Measurements from ENCODE around the gene ETFA.

DNA sequence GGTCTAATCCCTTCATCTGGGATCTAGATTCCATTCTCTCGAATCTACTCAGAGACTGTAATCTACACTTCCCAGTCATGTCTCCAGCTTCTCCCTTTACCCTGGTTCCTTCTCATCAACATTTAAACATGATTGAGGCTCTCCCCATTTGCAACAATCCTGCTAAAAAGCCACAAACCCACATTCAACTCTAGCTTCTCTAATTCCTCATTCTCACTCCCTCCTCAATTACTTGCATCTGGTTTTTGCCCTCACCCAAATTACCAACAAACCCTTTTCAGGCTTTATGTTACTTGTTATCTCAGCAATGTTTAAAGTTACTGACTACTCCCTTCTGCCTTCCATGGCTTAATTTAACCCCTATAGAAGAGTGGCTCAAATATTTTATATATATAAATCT, 11.5 kb downstream of the ETFA start:
- no peak for TF ChIP-seq MLX (CRISPR knock-in tag; IDR thresholded peaks at IDR 0.05)
- no peak for TF ChIP-seq SP1 (CRISPR knock-in tag; conservative IDR thresholded peaks at IDR 0.05)
- TF ChIP-seq, protein P1, sequence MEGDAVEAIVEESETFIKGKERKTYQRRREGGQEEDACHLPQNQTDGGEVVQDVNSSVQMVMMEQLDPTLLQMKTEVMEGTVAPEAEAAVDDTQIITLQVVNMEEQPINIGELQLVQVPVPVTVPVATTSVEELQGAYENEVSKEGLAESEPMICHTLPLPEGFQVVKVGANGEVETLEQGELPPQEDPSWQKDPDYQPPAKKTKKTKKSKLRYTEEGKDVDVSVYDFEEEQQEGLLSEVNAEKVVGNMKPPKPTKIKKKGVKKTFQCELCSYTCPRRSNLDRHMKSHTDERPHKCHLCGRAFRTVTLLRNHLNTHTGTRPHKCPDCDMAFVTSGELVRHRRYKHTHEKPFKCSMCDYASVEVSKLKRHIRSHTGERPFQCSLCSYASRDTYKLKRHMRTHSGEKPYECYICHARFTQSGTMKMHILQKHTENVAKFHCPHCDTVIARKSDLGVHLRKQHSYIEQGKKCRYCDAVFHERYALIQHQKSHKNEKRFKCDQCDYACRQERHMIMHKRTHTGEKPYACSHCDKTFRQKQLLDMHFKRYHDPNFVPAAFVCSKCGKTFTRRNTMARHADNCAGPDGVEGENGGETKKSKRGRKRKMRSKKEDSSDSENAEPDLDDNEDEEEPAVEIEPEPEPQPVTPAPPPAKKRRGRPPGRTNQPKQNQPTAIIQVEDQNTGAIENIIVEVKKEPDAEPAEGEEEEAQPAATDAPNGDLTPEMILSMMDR (IDR thresholded peaks at IDR 0.05): no peak
- TF ChIP-seq HMGXB4 (CRISPR knock-in tag; IDR thresholded peaks at IDR 0.05): no peak
- TF ChIP-seq MAX (CRISPR knock-in tag; IDR thresholded peaks at IDR 0.05): no peak
